ENCODE data around the gene AHCYL2.

AHCYL2 gene

GRCh38 chr7:129197771-129198170 lies 27.1 kb upstream of the AHCYL2 start:
- DNase-seq (ENCODE audit: low read depth in 1 of 2, low spot score in 1 of 2): no peak
- Histone ChIP-seq H3K27ac (replicated peaks) (no peak overlapping the region), H3K27me3 (ENCODE audit: insufficient read depth, poor library complexity, severe bottlenecking) (no peaks in the 10 kb centered on the region), H3K4me3 (replicated peaks; ENCODE audit: insufficient read depth, low read length) (no peak overlapping the region)
- TF ChIP-seq REST (IDR thresholded peaks at IDR 0.05; ENCODE audit: insufficient replicate concordance, low read depth) (no peak), GABPA (IDR thresholded peaks at IDR 0.05; ENCODE audit: low read depth) (no peak), POLR2AphosphoS5 (IDR thresholded peaks at IDR 0.05; ENCODE audit: low read depth) (no peak), SPI1 (IDR thresholded peaks at IDR 0.05; ENCODE audit: borderline replicate concordance, low read depth) (no peak), CTCF (IDR thresholded peaks at IDR 0.05; ENCODE audit: insufficient read depth, low read length) (no peak)

- Histone ChIP-seq H3K4me3 (replicated peaks; ENCODE audit: insufficient read depth, low read length) (no peak overlapping the region), H3K27me3 (ENCODE audit: insufficient read depth, poor library complexity, severe bottlenecking) (no peaks in the 10 kb centered on the region), H3K27ac (replicated peaks) (no peak overlapping the region)
- DNase-seq (ENCODE audit: low read depth in 1 of 2, low spot score in 1 of 2): no peak
- TF ChIP-seq GABPA (IDR thresholded peaks at IDR 0.05; ENCODE audit: low read depth): no peak
- no peak for TF ChIP-seq POLR2AphosphoS5 (IDR thresholded peaks at IDR 0.05; ENCODE audit: low read depth)
- no peak for TF ChIP-seq SPI1 (IDR thresholded peaks at IDR 0.05; ENCODE audit: borderline replicate concordance, low read depth)
- TF ChIP-seq REST (IDR thresholded peaks at IDR 0.05; ENCODE audit: insufficient replicate concordance, low read depth): no peak
- TF ChIP-seq CTCF (IDR thresholded peaks at IDR 0.05; ENCODE audit: insufficient read depth, low read length): no peak
These were observed 25.4 kb upstream of the AHCYL2 start for GRCh38 chr7:129199406-129199805.

- TF ChIP-seq POLR2AphosphoS5 (IDR thresholded peaks at IDR 0.05; ENCODE audit: low read depth) (no peak), SPI1 (IDR thresholded peaks at IDR 0.05; ENCODE audit: borderline replicate concordance, low read depth) (no peak), REST (IDR thresholded peaks at IDR 0.05; ENCODE audit: insufficient replicate concordance, low read depth) (no peak), CTCF (IDR thresholded peaks at IDR 0.05; ENCODE audit: insufficient read depth, low read length) (no peak), GABPA (IDR thresholded peaks at IDR 0.05; ENCODE audit: low read depth) (no peak)
- H3K27ac ChIP-seq (replicated peaks): no peak overlapping the region
- no peak for DNase-seq (ENCODE audit: low read depth in 1 of 2, low spot score in 1 of 2)
- H3K4me3 ChIP-seq (replicated peaks; ENCODE audit: insufficient read depth, low read length): no peak overlapping the region
- no peaks in the 10 kb centered on the region for H3K27me3 ChIP-seq (ENCODE audit: insufficient read depth, poor library complexity, severe bottlenecking)
These were observed 22.6 kb upstream of the AHCYL2 start for GRCh38 chr7:129202058-129202777.
